Prostate gland (tissue), 2 donors: ENCODE results near the gene FNDC3B.

Source experiments
- POLR2A ChIP-seq: fragments of 450-650 bp; IDR thresholded peaks from one replicate; pipeline ENCODE4 v1.6.1; 2016; ENCODE audit warnings: antibody characterized with exemption, mild to moderate bottlenecking
- TF ChIP-seq, protein P1 (sequence below), 4 experiments: fragments of 200-600 bp in 2 of 4; fragments of 450-650 bp in 2 of 4; sonication (generic) in 2 of 4; IDR thresholded peaks; 1 replicate in 3 of 4; 2 replicates in 1 of 4; pipeline ENCODE4 v1.5.1; 2016 to 2019; ENCODE audit warnings: antibody characterized with exemption in 4 of 4, mild to moderate bottlenecking in 2 of 4, moderate library complexity in 2 of 4

DNA sequence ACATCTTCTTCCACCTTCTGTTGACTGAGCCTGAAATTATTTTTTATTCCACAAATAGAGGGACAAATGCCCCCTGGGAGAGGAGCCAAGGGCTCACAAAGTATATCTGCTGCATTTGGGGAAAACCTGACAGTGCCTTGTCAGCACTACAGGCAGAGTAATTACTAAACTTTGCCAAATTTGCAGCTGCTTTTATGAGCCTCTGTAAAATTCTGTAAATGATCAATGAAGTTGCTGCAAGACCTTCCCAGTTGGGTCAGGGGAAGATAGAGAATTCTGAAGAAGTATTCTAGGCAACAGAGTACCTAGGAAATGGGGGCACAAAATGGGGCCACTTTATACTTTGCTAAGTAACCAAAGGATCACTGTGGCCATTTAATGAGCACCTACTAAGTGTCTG is 398.3 kb downstream of the FNDC3B start:
- TF ChIP-seq, protein P1, sequence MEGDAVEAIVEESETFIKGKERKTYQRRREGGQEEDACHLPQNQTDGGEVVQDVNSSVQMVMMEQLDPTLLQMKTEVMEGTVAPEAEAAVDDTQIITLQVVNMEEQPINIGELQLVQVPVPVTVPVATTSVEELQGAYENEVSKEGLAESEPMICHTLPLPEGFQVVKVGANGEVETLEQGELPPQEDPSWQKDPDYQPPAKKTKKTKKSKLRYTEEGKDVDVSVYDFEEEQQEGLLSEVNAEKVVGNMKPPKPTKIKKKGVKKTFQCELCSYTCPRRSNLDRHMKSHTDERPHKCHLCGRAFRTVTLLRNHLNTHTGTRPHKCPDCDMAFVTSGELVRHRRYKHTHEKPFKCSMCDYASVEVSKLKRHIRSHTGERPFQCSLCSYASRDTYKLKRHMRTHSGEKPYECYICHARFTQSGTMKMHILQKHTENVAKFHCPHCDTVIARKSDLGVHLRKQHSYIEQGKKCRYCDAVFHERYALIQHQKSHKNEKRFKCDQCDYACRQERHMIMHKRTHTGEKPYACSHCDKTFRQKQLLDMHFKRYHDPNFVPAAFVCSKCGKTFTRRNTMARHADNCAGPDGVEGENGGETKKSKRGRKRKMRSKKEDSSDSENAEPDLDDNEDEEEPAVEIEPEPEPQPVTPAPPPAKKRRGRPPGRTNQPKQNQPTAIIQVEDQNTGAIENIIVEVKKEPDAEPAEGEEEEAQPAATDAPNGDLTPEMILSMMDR (IDR thresholded peaks at IDR 0.05): no peak
- no peak for TF ChIP-seq POLR2A
